H1 (cell line): Measurements from ENCODE around the gene PIM1. TPM values are rescaled to one million over a fixed set of nuclear protein-coding genes. Genes with fewer than 3 reads are reported as not detected.
A peak's percentile ranks its signal among the peaks of the same experiment; 100 is the strongest.

Experiments used
- CTCF ChIA-PET: fragments of 300-600 bp; sonication (Branson Sonifier 250); formaldehyde crosslinking; loops from one replicate; lab custom pipeline; 2021; ENCODE audit not compliant: partially characterized antibody; lab: Charles Lee
- POLR2A ChIA-PET: fragments of 300-600 bp; sonication (Branson Sonifier 250); formaldehyde crosslinking; loops from one replicate; lab custom pipeline; 2021; ENCODE audit warnings: inconsistent platforms; ENCODE audit not compliant: partially characterized antibody; lab: Charles Lee
- DNase-seq, 2 experiments: peaks; one replicate each; pipeline versions ENCODE4 v3.0.0 to v3.0.0-alpha.2; 2010 to 2022; ENCODE audit warnings: low spot score in 2 of 2, low read depth in 1 of 2, mixed read lengths in 1 of 2
- FAIRE-seq: peaks from 2 replicates; lab custom pipeline; 2011; peaks lifted over from hg19 to GRCh38; lab: Jason Lieb, UNC
- H2AFZ ChIP-seq: 2 replicates; pipeline ENCODE4 v1.8.1; 2012; ENCODE audit warnings: low read length, inconsistent platforms
- H2AK5ac ChIP-seq: 2 replicates; pipeline ENCODE4 v1.6.1; 2013; ENCODE audit warnings: low read depth, low read length
- H2BK120ac ChIP-seq: replicated peaks from 2 replicates; pipeline ENCODE3; 2013; ENCODE audit warnings: low read depth, low read length, inconsistent platforms
- H2BK12ac ChIP-seq: 2 replicates; pipeline ENCODE4 v1.6.1; 2013; ENCODE audit warnings: low read depth, low read length
- H2BK15ac ChIP-seq: 2 replicates; pipeline ENCODE4 v1.6.1; 2013; ENCODE audit warnings: low read length
- H2BK20ac ChIP-seq: 2 replicates; pipeline ENCODE4 v1.6.1; 2013; ENCODE audit warnings: low read length
- H2BK5ac ChIP-seq: 2 replicates; pipeline ENCODE4 v1.6.1; 2013; ENCODE audit warnings: low read depth, low read length
- H3K14ac ChIP-seq: 2 replicates; pipeline ENCODE4 v1.6.1; 2013; ENCODE audit warnings: inconsistent platforms; ENCODE audit not compliant: insufficient read length
- H3K18ac ChIP-seq: 2 replicates; pipeline ENCODE4 v1.6.1; 2013; ENCODE audit warnings: low read length; ENCODE audit errors: extremely low read depth
- H3K23ac ChIP-seq: 2 replicates; pipeline ENCODE4 v1.6.1; 2013; ENCODE audit warnings: inconsistent platforms; ENCODE audit not compliant: insufficient read length
- H3K23me2 ChIP-seq: 2 replicates; pipeline ENCODE4 v1.6.1; 2013; ENCODE audit warnings: low read depth, low read length
- H3K27ac ChIP-seq: 2 replicates; pipeline ENCODE4 v1.6.1; 2011; ENCODE audit warnings: low read depth, low read length, inconsistent platforms
- H3K27me3 ChIP-seq, 4 experiments: replicated peaks in 1 of 4; 1 replicate in 1 of 4; 2 replicates in 3 of 4; pipeline versions ENCODE4 v1.6.1 to v1.8.1; 2011 to 2013; ENCODE audit warnings: low read length in 3 of 4, mild to moderate bottlenecking in 3 of 4, inconsistent platforms in 2 of 4, mixed read lengths in 2 of 4, moderate library complexity in 1 of 4; ENCODE audit not compliant: control insufficient read depth in 3 of 4, insufficient read depth in 3 of 4; ENCODE audit errors: extremely low read depth in 1 of 4
- H3K36me3 ChIP-seq, 4 experiments: 2 replicates each; pipeline versions ENCODE4 v1.6.1 to v1.8.1; 2011 to 2013; ENCODE audit warnings: mild to moderate bottlenecking in 4 of 4, low read length in 3 of 4, moderate library complexity in 2 of 4, control low read depth in 1 of 4, inconsistent platforms in 1 of 4; ENCODE audit not compliant: insufficient read depth in 4 of 4, control insufficient read depth in 2 of 4
- H3K4ac ChIP-seq: replicated peaks from 2 replicates; pipeline ENCODE3; 2013; ENCODE audit warnings: low read length, low read depth, mixed read lengths, inconsistent platforms; ENCODE audit not compliant: insufficient read length
- H3K4me1 ChIP-seq, 4 experiments: replicated peaks in 1 of 4; 1 replicate in 1 of 4; 2 replicates in 3 of 4; pipeline versions ENCODE4 v1.6.1 to v1.8.1; 2011 to 2013; ENCODE audit warnings: low read length in 3 of 4, inconsistent platforms in 2 of 4, mixed read lengths in 1 of 4; ENCODE audit not compliant: insufficient read depth in 4 of 4, control insufficient read depth in 3 of 4
- H3K4me2 ChIP-seq, 2 experiments: 2 replicates each; pipeline versions ENCODE4 v1.6.1 to v1.8.1; 2011 to 2013; ENCODE audit warnings: low read depth in 2 of 2, low read length in 2 of 2, control low read depth in 1 of 2, inconsistent platforms in 1 of 2, mild to moderate bottlenecking in 1 of 2; ENCODE audit not compliant: insufficient read depth in 1 of 2
- H3K4me3 ChIP-seq, 4 experiments: fragments of 200-600, 300-600 bp in 1 of 4; sonication (generic), shearing (Covaris generic), sonication (Bioruptor Twin) in 1 of 4; 2 replicates each; pipeline versions ENCODE4 v1.5.1 to v1.8.1; 2011 to 2016; ENCODE audit warnings: low read length in 4 of 4, low read depth in 3 of 4, control low read depth in 2 of 4, inconsistent platforms in 2 of 4, mild to moderate bottlenecking in 2 of 4, mixed read lengths in 1 of 4, moderate library complexity in 1 of 4; ENCODE audit not compliant: insufficient read depth in 2 of 4; ENCODE audit errors: extremely low read depth in 1 of 4
- H3K56ac ChIP-seq: replicated peaks from 2 replicates; pipeline ENCODE3; 2013; ENCODE audit warnings: low read depth, mild to moderate bottlenecking, mixed read lengths, low read length, inconsistent platforms; ENCODE audit not compliant: insufficient read length
- H3K79me1 ChIP-seq: 2 replicates; pipeline ENCODE4 v1.6.1; 2013; ENCODE audit warnings: low read depth, low read length, control low read depth
- H3K79me2 ChIP-seq, 2 experiments: 2 replicates each; pipeline versions ENCODE4 v1.6.1 to v1.8.1; 2012 to 2013; ENCODE audit warnings: low read length in 2 of 2, mild to moderate bottlenecking in 2 of 2, inconsistent platforms in 1 of 2; ENCODE audit not compliant: insufficient read depth in 2 of 2, control insufficient read depth in 1 of 2
- H3K9ac ChIP-seq, 4 experiments: replicated peaks in 1 of 4; 1 replicate in 1 of 4; 2 replicates in 3 of 4; pipeline versions ENCODE4 v1.6.1 to v1.8.1; 2011 to 2013; ENCODE audit warnings: low read depth in 3 of 4, low read length in 3 of 4, control low read depth in 2 of 4, mild to moderate bottlenecking in 2 of 4, moderate library complexity in 2 of 4, inconsistent platforms in 1 of 4; ENCODE audit errors: extremely low read depth in 1 of 4
- H3K9me3 ChIP-seq, 2 experiments: 2 replicates each; pipeline versions ENCODE4 v1.6.1 to v1.8.1; 2012 to 2013; ENCODE audit warnings: mild to moderate bottlenecking in 2 of 2, moderate library complexity in 2 of 2, control low read depth in 1 of 2, inconsistent platforms in 1 of 2, low read depth in 1 of 2, low read length in 1 of 2, mixed read lengths in 1 of 2; ENCODE audit not compliant: insufficient read depth in 2 of 2
- H4K20me1 ChIP-seq, 2 experiments: replicated peaks in 1 of 2; 2 replicates each; pipeline versions ENCODE3 to v1.8.1; 2011 to 2013; ENCODE audit warnings: inconsistent platforms in 2 of 2, low read length in 2 of 2, mild to moderate bottlenecking in 1 of 2; ENCODE audit not compliant: insufficient read depth in 2 of 2, control insufficient read depth in 1 of 2
- H4K5ac ChIP-seq: 2 replicates; pipeline ENCODE4 v1.6.1; 2013; ENCODE audit warnings: low read length, low read depth, mixed read lengths, inconsistent platforms; ENCODE audit not compliant: insufficient read length
- H4K8ac ChIP-seq: 2 replicates; pipeline ENCODE4 v1.8.0; 2013; ENCODE audit warnings: mild to moderate bottlenecking, moderate library complexity, low read length, inconsistent platforms; ENCODE audit not compliant: insufficient read depth; ENCODE audit errors: extremely low read depth
- H4K91ac ChIP-seq: replicated peaks from 2 replicates; pipeline ENCODE3; 2013; ENCODE audit warnings: low read length, mixed read lengths, inconsistent platforms; ENCODE audit not compliant: insufficient read length
- CBX5 ChIP-seq: fragments of 300-800, 300-1000 bp; sonication (generic); IDR thresholded peaks from 2 replicates; pipeline ENCODE4 v1.7.1; 2016; ENCODE audit warnings: antibody characterized with exemption, low read length, low read depth
- HDAC6 ChIP-seq: IDR thresholded peaks from one replicate; pipeline ENCODE4 v1.7.1; 2012; ENCODE audit warnings: low read depth, mild to moderate bottlenecking, inconsistent platforms, low read length, moderate library complexity
- RFX5 ChIP-seq: IDR thresholded peaks from 2 replicates; pipeline ENCODE4 v1.6.1; 2011; ENCODE audit warnings: low read depth, low read length, improper control_type of control experiment, borderline replicate concordance
- SAP30 ChIP-seq: fragments of 300-600 bp; sonication (generic); IDR thresholded peaks from 2 replicates; pipeline ENCODE4 v1.7.1; 2012; ENCODE audit warnings: low read length, moderate library complexity, mild to moderate bottlenecking, inconsistent platforms; ENCODE audit not compliant: insufficient read depth, insufficient replicate concordance
- SP2 ChIP-seq: IDR thresholded peaks from 2 replicates; pipeline ENCODE4 v1.6.1; 2012; ENCODE audit warnings: mild to moderate bottlenecking, low read length, inconsistent platforms
- TAF1 ChIP-seq: IDR thresholded peaks from 2 replicates; pipeline ENCODE4 v1.6.1; 2011; ENCODE audit warnings: mild to moderate bottlenecking, low read depth, low read length
- WGBS, 2 experiments: shearing (Covaris generic) in 1 of 2; methylation state at CpG; one replicate each; pipeline versions ENCODE4 v1.1.6 to v1.1.7; 2013 to 2015; ENCODE audit warnings: low lambda C conversion rate in 2 of 2, mixed read lengths in 2 of 2, inconsistent platforms in 1 of 2, low coverage in 1 of 2, missing lambda C conversion rate in 1 of 2; ENCODE audit not compliant: insufficient replicate concordance in 2 of 2, insufficient coverage in 1 of 2, insufficient read length in 1 of 2; ENCODE audit errors: extremely low coverage in 1 of 2, missing lambda C conversion rate in 1 of 2; 5-methylcytosine and 5-hydroxymethylcytosine counted together
- polyA plus RNA-seq, 7 experiments: library from polyadenylated mRNA; depleted of rRNA in 3 of 7; stranded (reverse) in 5 of 7; unstranded in 2 of 7; fragments of >200 nt in 5 of 7; fragments of 200-250 nt in 2 of 7; gene quantifications; 1 replicate in 5 of 7; 2 replicates in 1 of 7; 4 replicates in 1 of 7; pipeline versions ENCODE4 v1.2.1 to v1.2.3, GENCODE V29; 2011 to 2013; ENCODE audit warnings: missing spikeins in 2 of 7, mixed read lengths in 2 of 7
- total RNA-seq: library from RNA; stranded (reverse); fragmentation: NEBNext Ultra II Directional; extraction: Animal tissue kit (Norgen Biotek cat#: 25700); gene quantifications from 2 replicates; pipeline ENCODE4 v1.2.1, GENCODE V29; 2021

The PIM1 gene
- total and polyA plus RNA-seq, 2 of the 8 experiments (the other 6 are each of a cell fraction or from before 2014, with no cell fraction given) = 25.5 to 94.9 TPM

DNA sequence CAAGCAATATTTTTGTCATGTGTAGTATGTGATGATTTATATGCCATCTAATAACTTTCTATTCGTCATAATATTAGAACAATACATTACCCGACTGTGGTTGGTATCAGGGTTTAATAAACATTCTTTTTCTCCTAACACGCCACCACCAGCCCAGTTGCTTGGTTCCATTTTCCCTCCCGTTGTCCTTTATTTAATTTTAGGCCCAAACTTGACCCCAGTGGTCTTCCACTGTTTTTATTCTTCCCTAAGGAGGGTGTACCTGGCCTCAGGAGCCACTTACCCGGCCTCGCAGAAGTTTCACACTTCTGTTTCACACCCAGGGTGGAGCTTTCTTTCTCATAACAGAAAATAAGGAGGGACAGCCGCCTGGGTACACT is 33.1 kb upstream of the PIM1 start:
- 3% methylated on average over 7 of the region's 7 CpGs; no CpG with 5 or more reads in 1 of the 2 experiments for WGBS, 2 experiments
- H3K4me2 ChIP-seq = peak overlapping the region; percentile 85 to 95
- H4K5ac ChIP-seq = peak overlapping the region; percentile 73
- H2AK5ac ChIP-seq = peak overlapping the region; percentile 97; the same call in 1 of the 2 replicates
- no peak overlapping the region for H3K14ac ChIP-seq
- H3K4ac ChIP-seq = peak overlapping the region; percentile 16
- peaks cover 0 to 25% (median 1%) of the 10 kb centered on the region in 4 experiments; a peak in 2 of 8 replicates for H3K36me3 ChIP-seq
- H3K27me3 ChIP-seq = no peaks in the 10 kb centered on the region
- no peak overlapping the region for H2AFZ ChIP-seq
- peak overlapping the region; percentile 93 for H3K56ac ChIP-seq
- peak overlapping the region; percentile 53 for H4K91ac ChIP-seq
- H3K4me1 ChIP-seq = peaks cover 15 to 32% (median 26%) of the 10 kb centered on the region in 4 experiments
- peak overlapping the region; percentile 99; the same call in 1 of the 2 replicates for H2BK12ac ChIP-seq
- peaks cover 8% of the 10 kb centered on the region; the same call in 1 of the 2 replicates for H3K79me1 ChIP-seq
- H2BK120ac ChIP-seq = peak overlapping the region; percentile 56
- H4K8ac ChIP-seq = peak overlapping the region; percentile 95; the same call in 1 of the 2 replicates
- no peak overlapping the region for H3K23ac ChIP-seq
- no peaks in the 10 kb centered on the region for H3K9me3 ChIP-seq
- H3K27ac ChIP-seq = peak overlapping the region; percentile 98
- H2BK20ac ChIP-seq = no peak overlapping the region
- peaks cover 0 to 1% of the 10 kb centered on the region in 2 experiments for H4K20me1 ChIP-seq
- H2BK15ac ChIP-seq = no peak overlapping the region
- CTCF ChIA-PET = interaction anchor here (1.4 to 9.0 kb wide), 6 partner anchors 8 to 107 kb away, joined by 3 to 59 read pairs (median 14); partner anchors contain the start of gene PIM1
- H3K18ac ChIP-seq = peak overlapping the region; percentile 91
- H2BK5ac ChIP-seq = peak overlapping the region; percentile 99
- POLR2A ChIA-PET = interaction anchor here (0.8 to 39.1 kb wide), 24 partner anchors 7 to 301 kb away, joined by 3 to 1024 read pairs (median 6); partner anchors contain the start of gene PIM1
- no peak for FAIRE-seq
- peak overlapping the region; percentile 49 to 90 (median 87) for H3K4me3 ChIP-seq
- peaks cover 18 to 47% of the 10 kb centered on the region in 2 experiments for H3K79me2 ChIP-seq
- H3K9ac ChIP-seq = peak overlapping the region; percentile 92 to 98 (median 96)
- no peak for DNase-seq
- peaks cover 5% of the 10 kb centered on the region for H3K23me2 ChIP-seq
- TF ChIP-seq RFX5 = no peak
- no peak for TF ChIP-seq TAF1
- TF ChIP-seq HDAC6 = no peak
- no peak for TF ChIP-seq CBX5
- no peak for TF ChIP-seq SP2
- peak; percentile 27 for TF ChIP-seq SAP30
